Body of pancreas (tissue), 4 donors: ENCODE results near the gene FXYD3. TPM values are rescaled to one million over a fixed set of nuclear protein-coding genes. Genes with fewer than 3 reads are reported as not detected.

Experiments
- ATAC-seq: fragments of 150-250 bp; one replicate; pipeline ENCODE4 v1.9.1; 2016
- DNase-seq, 4 donors: peaks; one replicate each; pipeline ENCODE4 v3.0.0-alpha.2; 2019
- H3K27ac ChIP-seq, 4 donors: fragments of 200-600 bp; sonication (generic); 1 replicate in 3 of 4; 2 replicates in 1 of 4; pipeline versions ENCODE4 v1.5.1 to v1.6.1; 2016 to 2019; ENCODE audit warnings: mild to moderate bottlenecking in 1 of 4, mixed read lengths in 1 of 4, moderate library complexity in 1 of 4
- H3K27me3 ChIP-seq, 2 donors: fragments of 200-600 bp; sonication (generic); one replicate each; pipeline ENCODE4 v1.6.0; 2016; ENCODE audit warnings: mild to moderate bottlenecking in 1 of 2
- H3K36me3 ChIP-seq, 2 donors: fragments of 200-600 bp; sonication (generic); replicated peaks in 1 of 2; 2 replicates each; pipeline ENCODE4 v1.5.1; 2016; ENCODE audit warnings: low read depth in 2 of 2; ENCODE audit not compliant: insufficient read depth in 1 of 2
- H3K4me1 ChIP-seq: fragments of 200-600 bp; sonication (generic); one replicate; pipeline ENCODE4 v1.6.0; 2016
- H3K4me3 ChIP-seq, 2 donors: fragments of 200-600 bp; sonication (generic); 1 replicate in 1 of 2; 2 replicates in 1 of 2; pipeline ENCODE4 v1.5.1; 2016 to 2019
- H3K9me3 ChIP-seq, 3 donors: fragments of 200-600 bp; sonication (generic); 1 replicate in 2 of 3; 2 replicates in 1 of 3; pipeline ENCODE4 v1.5.1; 2016
- CTCF ChIP-seq, 7 experiments: fragments of 450-650 bp in 4 of 7; fragments of 200-600 bp in 3 of 7; sonication (generic) in 3 of 7; IDR thresholded peaks; one replicate each; pipeline ENCODE4 v1.5.1; 2016 to 2019; ENCODE audit warnings: antibody characterized with exemption in 7 of 7
- POLR2A ChIP-seq, 3 donors: fragments of 450-650 bp; IDR thresholded peaks; one replicate each; pipeline ENCODE4 v1.6.1; 2016; ENCODE audit warnings: antibody characterized with exemption in 3 of 3, mild to moderate bottlenecking in 2 of 3
- WGBS, 2 donors: methylation state at CpG; one replicate each; pipeline ENCODE4 v1.1.5; 2017; 5-methylcytosine and 5-hydroxymethylcytosine counted together
- intact Hi-C: fragments of 100-400 bp; cut with DNase I; formaldehyde crosslinking; loops from one replicate; pipeline ENCODE4 v1.15.1; 2023
- total RNA-seq, 2 donors: library from RNA; depleted of rRNA; stranded (reverse); fragments of >200 nt; gene quantifications; one replicate each; pipeline ENCODE4 v1.1.0, GENCODE V29; 2016

Gene FXYD3
- total RNA-seq, 2 donors from 2014 or later = 13.5 to 51.6 TPM

GRCh38 chr19:35167251-35168119 is 51.9 kb downstream of the FXYD3 start:
- H3K36me3 ChIP-seq = no peaks in the 10 kb centered on the region
- no peak overlapping the region for H3K4me3 ChIP-seq
- ATAC-seq (no peak), DNase-seq (no peak)
- TF ChIP-seq CTCF (IDR thresholded peaks at IDR 0.05) (no peak), POLR2A (IDR thresholded peaks at IDR 0.05) (no peak)
- 79 to 84% methylated on average over 5 of the region's 5 CpGs for WGBS, 2 donors
- no peaks in the 10 kb centered on the region for H3K27me3 ChIP-seq
- intact Hi-C loops = no loop called here
- no peaks in the 10 kb centered on the region for H3K4me1 ChIP-seq
- peaks cover 0 to 12% (median 0%) of the 10 kb centered on the region in 3 donors for H3K9me3 ChIP-seq
- H3K27ac ChIP-seq = no peak overlapping the region

GRCh38 chr19:35168196-35168595 is 52.6 kb downstream of the FXYD3 start:
- intact Hi-C loops = no loop called here
- Histone ChIP-seq H3K4me1 (no peaks in the 10 kb centered on the region), H3K4me3 (no peak overlapping the region), H3K27me3 (no peaks in the 10 kb centered on the region), H3K27ac (no peak overlapping the region), H3K36me3 (no peaks in the 10 kb centered on the region), H3K9me3 (peaks cover 0 to 12% (median 0%) of the 10 kb centered on the region in 3 donors)
- TF ChIP-seq POLR2A (IDR thresholded peaks at IDR 0.05) = no peak
- no peak for TF ChIP-seq CTCF (IDR thresholded peaks at IDR 0.05)
- WGBS, 2 donors = 63 to 66% methylated on average over 3 of the region's 3 CpGs
- ATAC-seq = no peak
- DNase-seq = no peak

GRCh38 chr19:35169221-35169995 is 53.8 kb downstream of the FXYD3 start:
- H3K4me1 ChIP-seq = no peaks in the 10 kb centered on the region
- DNase-seq (no peak), ATAC-seq (no peak)
- no peaks in the 10 kb centered on the region for H3K36me3 ChIP-seq
- intact Hi-C loops = no loop called here
- no peak overlapping the region for H3K4me3 ChIP-seq
- no peak overlapping the region for H3K27ac ChIP-seq
- H3K9me3 ChIP-seq = peaks cover 0 to 12% (median 0%) of the 10 kb centered on the region in 3 donors
- WGBS, 2 donors = 69 to 75% methylated on average over 12 to 18 of the region's 18 CpGs
- H3K27me3 ChIP-seq = no peaks in the 10 kb centered on the region
- no peak for TF ChIP-seq POLR2A (IDR thresholded peaks at IDR 0.05)
- no peak for TF ChIP-seq CTCF (IDR thresholded peaks at IDR 0.05)

- no peaks in the 10 kb centered on the region for H3K36me3 ChIP-seq
- no peak overlapping the region for H3K27ac ChIP-seq
- ATAC-seq (no peak), DNase-seq (no peak)
- WGBS, 2 donors = 67 to 72% methylated on average over 7 of the region's 7 CpGs
- intact Hi-C loops = no loop called here
- H3K9me3 ChIP-seq = peaks cover 0 to 11% (median 0%) of the 10 kb centered on the region in 3 donors
- no peaks in the 10 kb centered on the region for H3K27me3 ChIP-seq
- no peaks in the 10 kb centered on the region for H3K4me1 ChIP-seq
- no peak for TF ChIP-seq CTCF (IDR thresholded peaks at IDR 0.05)
- TF ChIP-seq POLR2A (IDR thresholded peaks at IDR 0.05) = no peak
- H3K4me3 ChIP-seq = no peak overlapping the region
These were observed 54.9 kb downstream of the FXYD3 start for GRCh38 chr19:35170359-35171061.
